Calu3 (cell line): Measurements from ENCODE around the gene DRC3. TPM values are rescaled to one million over a fixed set of nuclear protein-coding genes. Genes with fewer than 3 reads are reported as not detected.

ENCODE experiments used
- BruUV-seq: library from RNA; stranded (reverse); fragments of 400-500 nt; replicated peaks from 2 replicates; lab custom pipeline; 2021; lab: Mats Ljungman, UMichigan
- CTCF ChIA-PET: fragments of 300-600 bp; sonication (Branson Sonifier 250); formaldehyde crosslinking; loops from one replicate; lab custom pipeline; 2022; ENCODE audit warnings: antibody characterized with exemption; lab: Charles Lee
- DNase-seq: peaks from one replicate; pipeline ENCODE4 v3.0.0; 2022
- H3K27ac Mint-ChIP-seq: one replicate; pipeline ENCODE4 v1.8.0; 2022; ENCODE audit warnings: mixed read lengths; ENCODE audit not compliant: unreplicated experiment
- H3K27me3 Mint-ChIP-seq: one replicate; pipeline ENCODE4 v1.8.0; 2022; ENCODE audit warnings: mixed read lengths; ENCODE audit not compliant: unreplicated experiment
- H3K36me3 Mint-ChIP-seq: one replicate; pipeline ENCODE4 v1.8.0; 2022; ENCODE audit warnings: mild to moderate bottlenecking, moderate library complexity, mixed read lengths; ENCODE audit not compliant: insufficient read depth, unreplicated experiment
- H3K4me1 Mint-ChIP-seq: one replicate; pipeline ENCODE4 v1.8.0; 2022; ENCODE audit warnings: mild to moderate bottlenecking, low read depth, mixed read lengths; ENCODE audit not compliant: unreplicated experiment
- H3K4me3 Mint-ChIP-seq: one replicate; pipeline ENCODE4 v1.8.0; 2022; ENCODE audit warnings: mild to moderate bottlenecking, low read depth, moderate library complexity, mixed read lengths; ENCODE audit not compliant: unreplicated experiment
- H3K9me3 Mint-ChIP-seq: one replicate; pipeline ENCODE4 v1.8.0; 2022; ENCODE audit warnings: low read depth, mixed read lengths; ENCODE audit not compliant: unreplicated experiment
- intact Hi-C: fragments of 100-400 bp; cut with micrococcal nuclease; formaldehyde crosslinking; loops from one replicate; pipeline ENCODE4 v1.10.0; 2022; ENCODE audit not compliant: unreplicated experiment
- total RNA-seq: library from RNA; stranded (reverse); gene quantifications from 2 replicates; pipeline ENCODE4 v1.2.3, GENCODE V29; 2022
- TF ChIP-seq, protein P1 (sequence below): fragments of 200-600 bp; IDR thresholded peaks from one replicate; pipeline ENCODE4 v1.8.0; 2022; ENCODE audit warnings: antibody characterized with exemption; ENCODE audit not compliant: unreplicated experiment

Gene DRC3
- total RNA-seq, 1 experiment from 2014 or later, result 2.8 TPM

DNA sequence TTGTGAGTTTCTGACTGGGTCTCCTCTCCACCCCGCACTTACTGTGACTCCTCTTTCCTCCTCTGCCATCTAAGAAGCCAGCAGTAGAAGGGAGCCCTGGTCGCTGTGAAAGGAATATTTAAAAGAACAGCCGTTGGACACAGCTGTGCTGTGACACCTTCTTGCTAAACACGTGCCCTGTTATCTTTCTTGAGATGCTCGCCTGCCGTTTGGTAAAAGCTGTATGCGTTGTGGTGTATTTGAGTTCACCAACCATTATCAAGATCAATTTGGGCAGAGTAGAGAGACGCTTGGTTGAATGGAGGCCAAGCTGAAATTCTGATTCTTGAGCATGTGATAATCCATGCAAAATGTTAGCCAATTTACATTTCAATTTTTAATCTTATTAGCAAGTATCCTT is 70.3 kb downstream of the DRC3 start:
- Mint-ChIP-seq H3K36me3 (peaks cover 28% of the 10 kb centered on the region), H3K4me3 (no peak overlapping the region), H3K4me1 (peaks cover 21% of the 10 kb centered on the region), H3K27me3 (no peaks in the 10 kb centered on the region), H3K9me3 (no peaks in the 10 kb centered on the region), H3K27ac (no peak overlapping the region)
- CTCF ChIA-PET, result no interaction called here
- DNase-seq, result no peak
- no TSS peak for BruUV-seq
- TF ChIP-seq, protein P1, sequence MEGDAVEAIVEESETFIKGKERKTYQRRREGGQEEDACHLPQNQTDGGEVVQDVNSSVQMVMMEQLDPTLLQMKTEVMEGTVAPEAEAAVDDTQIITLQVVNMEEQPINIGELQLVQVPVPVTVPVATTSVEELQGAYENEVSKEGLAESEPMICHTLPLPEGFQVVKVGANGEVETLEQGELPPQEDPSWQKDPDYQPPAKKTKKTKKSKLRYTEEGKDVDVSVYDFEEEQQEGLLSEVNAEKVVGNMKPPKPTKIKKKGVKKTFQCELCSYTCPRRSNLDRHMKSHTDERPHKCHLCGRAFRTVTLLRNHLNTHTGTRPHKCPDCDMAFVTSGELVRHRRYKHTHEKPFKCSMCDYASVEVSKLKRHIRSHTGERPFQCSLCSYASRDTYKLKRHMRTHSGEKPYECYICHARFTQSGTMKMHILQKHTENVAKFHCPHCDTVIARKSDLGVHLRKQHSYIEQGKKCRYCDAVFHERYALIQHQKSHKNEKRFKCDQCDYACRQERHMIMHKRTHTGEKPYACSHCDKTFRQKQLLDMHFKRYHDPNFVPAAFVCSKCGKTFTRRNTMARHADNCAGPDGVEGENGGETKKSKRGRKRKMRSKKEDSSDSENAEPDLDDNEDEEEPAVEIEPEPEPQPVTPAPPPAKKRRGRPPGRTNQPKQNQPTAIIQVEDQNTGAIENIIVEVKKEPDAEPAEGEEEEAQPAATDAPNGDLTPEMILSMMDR, result no peak
- intact Hi-C loops, result no loop called here

DNA sequence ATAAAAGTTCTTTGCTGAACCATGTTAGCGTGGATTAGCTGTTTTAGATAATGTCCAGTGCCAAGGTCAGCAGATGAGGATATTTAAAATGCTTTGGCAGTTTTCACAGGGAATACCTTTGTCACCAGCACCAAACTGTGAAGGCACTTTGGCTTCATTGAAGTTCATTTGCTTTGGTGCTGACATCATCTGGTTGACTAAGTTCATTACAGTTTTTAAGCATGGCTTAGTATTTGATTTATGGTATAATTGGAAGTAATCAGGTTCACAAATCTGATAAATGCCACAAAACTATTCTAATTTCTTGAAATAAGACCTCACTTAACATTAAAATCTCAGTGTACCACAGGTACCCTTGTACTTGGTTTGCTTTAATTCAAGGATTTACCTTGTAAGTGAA is 70.8 kb downstream of the DRC3 start:
- Mint-ChIP-seq H3K27ac (no peak overlapping the region), H3K27me3 (no peaks in the 10 kb centered on the region), H3K36me3 (peaks cover 23% of the 10 kb centered on the region), H3K4me1 (peaks cover 16% of the 10 kb centered on the region), H3K4me3 (no peak overlapping the region), H3K9me3 (no peaks in the 10 kb centered on the region)
- intact Hi-C loops, result no loop called here
- no TSS peak for BruUV-seq
- CTCF ChIA-PET, result no interaction called here
- no peak for DNase-seq
- TF ChIP-seq, protein P1, result no peak

DNA sequence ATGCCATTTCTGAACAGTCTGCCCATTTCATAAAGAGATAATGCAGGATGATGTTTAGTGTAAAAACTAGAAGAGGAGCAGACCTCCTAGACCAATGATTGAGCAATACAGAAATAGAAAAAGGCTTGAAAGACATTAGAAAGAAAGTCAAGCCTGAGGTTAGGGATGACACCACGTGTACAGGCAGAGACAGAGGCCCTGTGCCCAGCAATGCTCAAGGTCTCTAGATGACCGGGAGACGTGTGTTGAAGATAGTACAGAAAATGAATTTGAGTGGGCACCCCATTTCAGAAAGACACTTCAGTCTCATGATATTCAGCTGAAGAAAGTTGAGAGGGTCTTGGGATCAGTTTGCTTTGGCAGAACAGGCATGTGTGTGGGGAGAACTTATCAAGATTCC is 71.9 kb downstream of the DRC3 start:
- peaks cover 16% of the 10 kb centered on the region for H3K4me1 Mint-ChIP-seq
- no peaks in the 10 kb centered on the region for H3K27me3 Mint-ChIP-seq
- no peak overlapping the region for H3K4me3 Mint-ChIP-seq
- H3K9me3 Mint-ChIP-seq, result no peaks in the 10 kb centered on the region
- CTCF ChIA-PET, result no interaction called here
- intact Hi-C loops, result no loop called here
- TF ChIP-seq, protein P1, result no peak
- peaks cover 12% of the 10 kb centered on the region for H3K36me3 Mint-ChIP-seq
- BruUV-seq, result no TSS peak
- no peak for DNase-seq
- no peak overlapping the region for H3K27ac Mint-ChIP-seq

DNA sequence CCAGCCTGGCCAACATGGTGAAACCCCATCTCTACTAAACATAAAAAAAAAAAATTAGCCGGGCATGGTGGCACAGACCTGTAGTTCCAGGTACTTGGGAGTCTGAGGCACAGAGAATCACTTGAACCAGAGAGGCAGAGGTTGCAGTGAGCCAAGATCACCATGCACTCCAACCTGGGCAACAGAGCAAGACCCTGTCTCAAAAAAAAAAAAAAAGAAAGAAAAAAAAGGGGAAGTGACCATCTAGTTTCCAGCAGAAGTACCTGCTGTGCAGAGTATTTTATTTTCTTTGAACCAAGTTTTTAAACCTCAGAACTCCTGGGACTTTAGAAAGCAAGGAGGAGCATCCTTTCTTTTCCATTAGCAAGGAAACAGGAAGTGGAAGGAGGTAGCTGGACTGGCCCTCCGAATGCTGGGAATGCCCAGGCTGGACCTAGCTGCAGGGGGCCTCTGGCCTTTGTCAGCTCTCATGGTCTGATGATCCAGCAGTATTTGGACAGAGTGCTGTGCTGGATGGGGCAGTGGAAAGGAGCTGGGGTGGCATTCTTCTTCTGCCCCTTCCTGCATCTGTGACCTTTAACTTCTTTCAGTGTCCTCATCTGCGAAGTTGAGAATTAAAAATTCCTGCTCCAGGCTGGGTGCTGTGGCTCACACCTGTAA is 73.2 kb downstream of the DRC3 start:
- no TSS peak for BruUV-seq
- TF ChIP-seq, protein P1, result no peak
- CTCF ChIA-PET, result no interaction called here
- Mint-ChIP-seq H3K36me3 (no peaks in the 10 kb centered on the region), H3K4me1 (peaks cover 8% of the 10 kb centered on the region), H3K27me3 (no peaks in the 10 kb centered on the region), H3K9me3 (no peaks in the 10 kb centered on the region), H3K27ac (no peak overlapping the region), H3K4me3 (no peak overlapping the region)
- DNase-seq, result no peak
- intact Hi-C loops, result no loop called here
